NCI-H524 (cell line): ENCODE data around the gene PLPPR3.

ENCODE experiments used
- DNase-seq, 2 experiments: peaks; one replicate each; lab custom pipeline; 2025; lab: John Stamatoyannopoulos, UW

PLPPR3 gene

GRCh38 chr19:797528-798414 lies 24.0 kb downstream of the PLPPR3 start:
- DNase-seq, result peak; percentile 79 to 91

- peak; percentile 100 for DNase-seq
Measured at GRCh38 chr19:796692-797527, 24.8 kb downstream of the PLPPR3 start, which contains the start of gene PTBP1. Gene PTBP1, plus strand, starts transcription at chr19:797452. Its CDS starts 46 bp downstream, at chr19:797498.

- no peak for DNase-seq
Measured at GRCh38 chr19:795691-796581, 25.8 kb downstream of the PLPPR3 start.

GRCh38 chr19:795073-795611 lies 26.6 kb downstream of the PLPPR3 start:
- no peak for DNase-seq

GRCh38 chr19:793806-794205 lies 27.9 kb downstream of the PLPPR3 start:
- no peak for DNase-seq

GRCh38 chr19:792306-792885 lies 29.4 kb downstream of the PLPPR3 start:
- DNase-seq, result no peak

- no peak for DNase-seq
Measured at GRCh38 chr19:791567-792305, 30.0 kb downstream of the PLPPR3 start.

- DNase-seq, result no peak
Measured at GRCh38 chr19:791007-791566, 30.7 kb downstream of the PLPPR3 start.

GRCh38 chr19:789701-790060 lies 32.1 kb downstream of the PLPPR3 start:
- no peak for DNase-seq

- DNase-seq, result peak; percentile 27 to 66
Measured at GRCh38 chr19:788983-789700, 32.6 kb downstream of the PLPPR3 start.

GRCh38 chr19:788686-788982 lies 33.1 kb downstream of the PLPPR3 start:
- no peak for DNase-seq

- DNase-seq, result no peak
Measured at GRCh38 chr19:787536-787935, 34.2 kb downstream of the PLPPR3 start.

GRCh38 chr19:784541-784940 lies 37.2 kb downstream of the PLPPR3 start:
- no peak for DNase-seq

- DNase-seq, result no peak
Measured at GRCh38 chr19:782878-783668, 38.7 kb downstream of the PLPPR3 start.

GRCh38 chr19:782185-782877 lies 39.4 kb downstream of the PLPPR3 start:
- no peak for DNase-seq

GRCh38 chr19:781800-782184 lies 40.0 kb downstream of the PLPPR3 start:
- no peak for DNase-seq

GRCh38 chr19:780935-781334 lies 40.8 kb downstream of the PLPPR3 start:
- no peak for DNase-seq

GRCh38 chr19:778910-779653 lies 42.7 kb downstream of the PLPPR3 start:
- DNase-seq, result peak in 1 of 2 experiments; percentile 41
